Measurements from ENCODE around the gene SAP30L.

GRCh38 chr5:154449786-154450185, 4.0 kb downstream of the SAP30L start:
- TF ChIP-seq CTCF (conservative IDR thresholded peaks at IDR 0.05; ENCODE audit: low read depth, low read length) (no peak), CEBPB (IDR thresholded peaks at IDR 0.05; ENCODE audit: low read depth, low read length) (no peak), RAD21 (IDR thresholded peaks at IDR 0.05; ENCODE audit: low read length) (no peak), POLR2A (IDR thresholded peaks at IDR 0.05; ENCODE audit: low read depth, low read length) (no peak), RFX5 (IDR thresholded peaks at IDR 0.05; ENCODE audit: low read depth, low read length) (no peak), SMC3 (IDR thresholded peaks at IDR 0.05; ENCODE audit: low read depth, low read length) (no peak), MXI1 (IDR thresholded peaks at IDR 0.05; ENCODE audit: borderline replicate concordance, low read depth, low read length) (no peak), RCOR1 (IDR thresholded peaks at IDR 0.05; ENCODE audit: insufficient replicate concordance, low read length) (no peak), NFE2L2 (IDR thresholded peaks at IDR 0.05; ENCODE audit: low read depth, low read length) (no peak), ELK1 (IDR thresholded peaks at IDR 0.05; ENCODE audit: borderline replicate concordance, low read depth, low read length) (no peak), MAZ (IDR thresholded peaks at IDR 0.05; ENCODE audit: borderline replicate concordance, low read depth, low read length) (no peak)

Data from IMR-90 (cell line).